ENCODE data around the gene CABP7.

DNA sequence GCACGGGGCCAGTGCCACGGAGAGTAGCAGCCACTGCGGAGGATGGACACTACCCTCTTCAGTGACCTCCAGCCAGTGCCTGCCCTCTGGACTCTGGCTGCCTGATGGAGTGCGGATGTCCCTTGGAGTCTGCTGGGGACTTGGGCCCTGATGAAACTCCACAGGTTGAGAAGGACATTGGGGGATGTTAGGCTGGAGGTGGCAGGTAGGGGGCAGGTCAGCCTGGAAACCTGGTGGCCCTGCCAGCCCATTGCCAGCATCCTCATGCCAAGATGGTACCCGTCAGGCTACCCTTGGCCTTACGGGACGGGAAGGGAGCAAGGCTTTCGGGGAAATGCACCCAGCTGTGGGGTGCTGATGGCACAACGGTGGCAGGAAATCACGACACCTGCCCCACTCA, 4.0 kb downstream of the CABP7 start:
- no peak for TF ChIP-seq POLR2A (IDR thresholded peaks at IDR 0.05)
- TF ChIP-seq, protein P1, sequence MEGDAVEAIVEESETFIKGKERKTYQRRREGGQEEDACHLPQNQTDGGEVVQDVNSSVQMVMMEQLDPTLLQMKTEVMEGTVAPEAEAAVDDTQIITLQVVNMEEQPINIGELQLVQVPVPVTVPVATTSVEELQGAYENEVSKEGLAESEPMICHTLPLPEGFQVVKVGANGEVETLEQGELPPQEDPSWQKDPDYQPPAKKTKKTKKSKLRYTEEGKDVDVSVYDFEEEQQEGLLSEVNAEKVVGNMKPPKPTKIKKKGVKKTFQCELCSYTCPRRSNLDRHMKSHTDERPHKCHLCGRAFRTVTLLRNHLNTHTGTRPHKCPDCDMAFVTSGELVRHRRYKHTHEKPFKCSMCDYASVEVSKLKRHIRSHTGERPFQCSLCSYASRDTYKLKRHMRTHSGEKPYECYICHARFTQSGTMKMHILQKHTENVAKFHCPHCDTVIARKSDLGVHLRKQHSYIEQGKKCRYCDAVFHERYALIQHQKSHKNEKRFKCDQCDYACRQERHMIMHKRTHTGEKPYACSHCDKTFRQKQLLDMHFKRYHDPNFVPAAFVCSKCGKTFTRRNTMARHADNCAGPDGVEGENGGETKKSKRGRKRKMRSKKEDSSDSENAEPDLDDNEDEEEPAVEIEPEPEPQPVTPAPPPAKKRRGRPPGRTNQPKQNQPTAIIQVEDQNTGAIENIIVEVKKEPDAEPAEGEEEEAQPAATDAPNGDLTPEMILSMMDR (IDR thresholded peaks at IDR 0.05): no peak
